Stomach (tissue), 9 donors: ENCODE data around the gene TDP1. TPM values are rescaled to one million over a fixed set of nuclear protein-coding genes. Genes with fewer than 3 reads are reported as not detected.
A peak's percentile ranks its signal among the peaks of the same experiment; 100 is the strongest.

ENCODE experiments used
- DNase-seq, 2 donors: peaks; one replicate each; pipeline versions ENCODE4 v3.0.0 to v3.0.0-alpha.2; 2013 to 2019
- H3K27ac ChIP-seq, 5 donors: fragments of 200-600 bp in 4 of 5; sonication (generic) in 4 of 5; one replicate each; pipeline ENCODE4 v1.5.1; 2013 to 2019; ENCODE audit warnings: mild to moderate bottlenecking in 1 of 5, moderate library complexity in 1 of 5
- H3K27me3 ChIP-seq, 3 donors: fragments of 200-600 bp; sonication (generic); one replicate each; pipeline ENCODE4 v1.5.1; 2017 to 2019; ENCODE audit warnings: mixed run types in 1 of 3
- H3K36me3 ChIP-seq, 4 donors: fragments of 200-600 bp; sonication (generic); 1 replicate in 3 of 4; 2 replicates in 1 of 4; pipeline ENCODE4 v1.5.1; 2016 to 2019
- H3K4me1 ChIP-seq, 4 donors: fragments of 200-600 bp; sonication (generic); one replicate each; pipeline ENCODE4 v1.5.1; 2016 to 2019
- H3K4me3 ChIP-seq, 4 donors: fragments of 200-600 bp; sonication (generic) in 3 of 4; one replicate each; pipeline ENCODE4 v1.5.1; 2016 to 2019; ENCODE audit warnings: mild to moderate bottlenecking in 1 of 4
- H3K9me3 ChIP-seq, 4 donors: fragments of 200-600 bp; sonication (generic); one replicate each; pipeline ENCODE4 v1.5.1; 2016 to 2019
- CTCF ChIP-seq, 7 experiments: fragments of 450-650 bp in 4 of 7; fragments of 200-600 bp in 3 of 7; sonication (generic) in 3 of 7; IDR thresholded peaks; one replicate each; pipeline ENCODE4 v1.5.1; 2016 to 2019; ENCODE audit warnings: antibody characterized with exemption in 7 of 7, control low read depth in 2 of 7, mild to moderate bottlenecking in 1 of 7
- EP300 ChIP-seq: sonication (generic); formaldehyde crosslinking; IDR thresholded peaks from one replicate; pipeline ENCODE4 v1.6.1; 2017; ENCODE audit warnings: antibody characterized with exemption
- POLR2A ChIP-seq, 4 donors: fragments of 450-650 bp; IDR thresholded peaks; one replicate each; pipeline ENCODE4 v1.6.1; 2016; ENCODE audit warnings: antibody characterized with exemption in 4 of 4, control low read depth in 2 of 4, mild to moderate bottlenecking in 1 of 4, moderate library complexity in 1 of 4
- POLR2AphosphoS5 ChIP-seq, 3 donors: sonication (generic); formaldehyde crosslinking; IDR thresholded peaks; one replicate each; pipeline ENCODE4 v1.6.1; 2016; ENCODE audit warnings: antibody characterized with exemption in 3 of 3
- WGBS, 5 donors: extraction: QIAGEN DNeasy Blood & Tissue Kit in 3 of 5; methylation state at CpG; one replicate each; pipeline versions ENCODE4 v1.1.5 to v1.1.7; 2013 to 2018; 5-methylcytosine and 5-hydroxymethylcytosine counted together
- intact Hi-C: fragments of 100-400 bp; cut with DNase I; formaldehyde crosslinking; loops from one replicate; pipeline ENCODE4 v1.15.1; 2023; ENCODE audit warnings: low total_unique reads
- polyA plus RNA-seq, 3 donors: library from polyadenylated mRNA; stranded (reverse); fragments of 200-250 nt; gene quantifications; one replicate each; pipeline ENCODE4 v1.2.3, GENCODE V29; 2013
- total RNA-seq, 5 donors: library from RNA; depleted of rRNA; stranded (reverse); fragments of >200 nt; gene quantifications; one replicate each; pipeline versions ENCODE4 v1.1.0 to v1.2.3, GENCODE V29; 2014 to 2016
- donor health status: healthy with polysubstance abuse.
- donor health status: Bipolar disorder and iron deficiency.
- donor health status: healthy.

The TDP1 gene
- total and polyA plus RNA-seq, 8 donors: 2.6 to 127 (median 11.8) TPM

GRCh38 chr14:90042496-90043252, 86.9 kb downstream of the TDP1 start:
- no peak overlapping the region for H3K4me3 ChIP-seq

GRCh38 chr14:90045616-90046015, 89.9 kb downstream of the TDP1 start:
- Histone ChIP-seq H3K27ac (no peak overlapping the region), H3K9me3 (no peaks in the 10 kb centered on the region), H3K4me3 (no peak overlapping the region), H3K36me3 (peaks cover 0 to 39% (median 37%) of the 10 kb centered on the region in 4 donors), H3K27me3 (peaks cover 0 to 1% (median under 1%) of the 10 kb centered on the region in 3 donors), H3K4me1 (no peaks in the 10 kb centered on the region)
- TF ChIP-seq EP300 (no peak), POLR2A (IDR thresholded peaks at IDR 0.05) (no peak), CTCF (IDR thresholded peaks at IDR 0.05) (no peak), POLR2AphosphoS5 (IDR thresholded peaks at IDR 0.05) (no peak)
- intact Hi-C loops: no loop called here
- 19 to 59% (median 33%) methylated on average over 2 of the region's 2 CpGs for WGBS, 5 donors
- DNase-seq: peak in 1 of 2 donors; percentile 21

More at GRCh38 chr14:90042496-90043252, 86.9 kb downstream of the TDP1 start:
- intact Hi-C loops: no loop called here
- peaks cover 0 to 53% (median 40%) of the 10 kb centered on the region in 4 donors for H3K36me3 ChIP-seq
- H3K27ac ChIP-seq: no peak overlapping the region
- TF ChIP-seq POLR2AphosphoS5 (IDR thresholded peaks at IDR 0.05) (no peak), POLR2A (IDR thresholded peaks at IDR 0.05) (no peak), CTCF (IDR thresholded peaks at IDR 0.05) (no peak), EP300 (no peak)
- 91 to 94% (median 92%) methylated on average over 9 of the region's 9 CpGs for WGBS, 5 donors
- H3K27me3 ChIP-seq: no peaks in the 10 kb centered on the region
- H3K4me1 ChIP-seq: no peaks in the 10 kb centered on the region
- no peak for DNase-seq
- H3K9me3 ChIP-seq: no peaks in the 10 kb centered on the region

GRCh38 chr14:90049390-90049789, 93.7 kb downstream of the TDP1 start:
- Histone ChIP-seq H3K27me3 (peaks cover 5 to 32% (median 9%) of the 10 kb centered on the region in 3 donors), H3K36me3 (peaks cover 0 to 7% (median 7%) of the 10 kb centered on the region in 4 donors), H3K27ac (no peak overlapping the region), H3K9me3 (no peaks in the 10 kb centered on the region), H3K4me1 (no peaks in the 10 kb centered on the region), H3K4me3 (no peak overlapping the region)
- TF ChIP-seq EP300 (no peak), POLR2A (IDR thresholded peaks at IDR 0.05) (no peak), POLR2AphosphoS5 (IDR thresholded peaks at IDR 0.05) (no peak), CTCF (IDR thresholded peaks at IDR 0.05) (no peak)
- intact Hi-C loops: no loop called here
- no peak for DNase-seq
- 56 to 76% (median 74%) methylated on average over 3 of the region's 3 CpGs for WGBS, 5 donors

- TF ChIP-seq CTCF (IDR thresholded peaks at IDR 0.05) (no peak), POLR2A (IDR thresholded peaks at IDR 0.05) (no peak), EP300 (no peak), POLR2AphosphoS5 (IDR thresholded peaks at IDR 0.05) (no peak)
- 87 to 98% (median 93%) methylated on average over 4 of the region's 4 CpGs for WGBS, 5 donors
- intact Hi-C loops: no loop called here
- Histone ChIP-seq H3K36me3 (no peaks in the 10 kb centered on the region), H3K27me3 (peaks cover 5 to 41% (median 9%) of the 10 kb centered on the region in 3 donors), H3K9me3 (no peaks in the 10 kb centered on the region), H3K4me1 (no peaks in the 10 kb centered on the region), H3K4me3 (no peak overlapping the region), H3K27ac (no peak overlapping the region)
- no peak for DNase-seq
These were observed 94.5 kb downstream of the TDP1 start for GRCh38 chr14:90050271-90050670.
